Esophagus squamous epithelium (tissue), 5 donors: ENCODE results near the gene TMCO1. TPM values are rescaled to one million over a fixed set of nuclear protein-coding genes. Genes with fewer than 3 reads are reported as not detected.
"Not testable (repeated sequence)": the region's sequence is repeated elsewhere in the genome, so short reads cannot be mapped to it uniquely, and the experiment has no call there.

Experiments used
- DNase-seq: peaks from one replicate; lab custom pipeline; 2025; lab: John Stamatoyannopoulos, UW
- H3K27ac ChIP-seq, 4 donors: fragments of 200-600 bp; sonication (generic); one replicate each; pipeline ENCODE4 v1.5.1; 2016 to 2019; ENCODE audit warnings: mild to moderate bottlenecking in 1 of 4
- H3K27me3 ChIP-seq, 4 donors: fragments of 200-600 bp; sonication (generic); 1 replicate in 3 of 4; 2 replicates in 1 of 4; pipeline versions ENCODE4 v1.5.1 to v1.6.0; 2017 to 2021; ENCODE audit warnings: antibody characterized with exemption in 1 of 4
- H3K36me3 ChIP-seq, 3 donors: fragments of 200-600 bp; sonication (generic); one replicate each; pipeline ENCODE4 v1.5.1; 2016 to 2019
- H3K4me1 ChIP-seq, 3 donors: fragments of 200-600 bp; sonication (generic); one replicate each; pipeline ENCODE4 v1.5.1; 2017 to 2019
- H3K4me3 ChIP-seq, 4 donors: fragments of 200-600 bp; sonication (generic); 1 replicate in 3 of 4; 2 replicates in 1 of 4; pipeline ENCODE4 v1.5.1; 2016 to 2019; ENCODE audit warnings: mild to moderate bottlenecking in 2 of 4, moderate library complexity in 1 of 4
- H3K9me3 ChIP-seq, 3 donors: fragments of 200-600 bp; sonication (generic); one replicate each; pipeline ENCODE4 v1.5.1; 2016 to 2019
- CTCF ChIP-seq, 6 experiments: fragments of 450-650 bp in 4 of 6; fragments of 200-600 bp in 2 of 6; sonication (generic) in 2 of 6; IDR thresholded peaks; one replicate each; pipeline ENCODE4 v1.5.1; 2016 to 2019; ENCODE audit warnings: antibody characterized with exemption in 6 of 6, mild to moderate bottlenecking in 4 of 6, moderate library complexity in 4 of 6
- POLR2A ChIP-seq, 4 donors: fragments of 450-650 bp; IDR thresholded peaks; one replicate each; pipeline ENCODE4 v1.6.1; 2017; ENCODE audit warnings: antibody characterized with exemption in 4 of 4, mild to moderate bottlenecking in 4 of 4, moderate library complexity in 3 of 4
- WGBS, 2 donors: methylation state at CpG; one replicate each; pipeline ENCODE4 v1.1.5; 2018; 5-methylcytosine and 5-hydroxymethylcytosine counted together
- intact Hi-C: fragments of 100-400 bp; cut with DNase I; formaldehyde crosslinking; loops from one replicate; pipeline ENCODE4 v1.15.0; 2022
- total RNA-seq, 4 donors: library from RNA; depleted of rRNA; stranded (reverse); fragments of >200 nt; gene quantifications; one replicate each; pipeline ENCODE4 v1.1.0, GENCODE V29; 2016
- donor health status: DM: yes; HTN: yes; CAD: no.

Gene TMCO1
- total RNA-seq, 4 donors from 2014 or later = 41.4 to 79.1 (median 50.9) TPM

- intact Hi-C loops = no loop called here
Observed at GRCh38 chr1:165726169-165726568, 42.5 kb downstream of the TMCO1 start.

GRCh38 chr1:165717918-165718515, 50.7 kb downstream of the TMCO1 start:
- no peak for TF ChIP-seq POLR2A (IDR thresholded peaks at IDR 0.05)
- peak; percentile 32 to 76 (median 61) for TF ChIP-seq CTCF (IDR thresholded peaks at IDR 0.05)
- Histone ChIP-seq H3K27me3 (no peaks in the 10 kb centered on the region), H3K4me1 (no peaks in the 10 kb centered on the region), H3K27ac (no peak overlapping the region), H3K4me3 (no peak overlapping the region), H3K9me3 (no peaks in the 10 kb centered on the region), H3K36me3 (no peaks in the 10 kb centered on the region)
- 10 to 25% methylated on average over 4 of the region's 4 CpGs for WGBS, 2 donors
- DNase-seq = no peak
- intact Hi-C loops = loop anchor here (5.0 to 10.0 kb wide), 2 partner anchors 113 to 199 kb away; no protein-coding TSS in a partner anchor

More at GRCh38 chr1:165726169-165726568, 42.5 kb downstream of the TMCO1 start:
- Histone ChIP-seq H3K9me3 (no peaks in the 10 kb centered on the region), H3K27me3 (no peaks in the 10 kb centered on the region), H3K36me3 (peaks cover 0 to 54% (median 8%) of the 10 kb centered on the region in 3 donors), H3K4me1 (no peaks in the 10 kb centered on the region), H3K27ac (no peak overlapping the region), H3K4me3 (no peak overlapping the region)
- 88 to 100% methylated on average over 2 of the region's 2 CpGs for WGBS, 2 donors
- no peak for DNase-seq
- no peak for TF ChIP-seq CTCF (IDR thresholded peaks at IDR 0.05)
- no peak for TF ChIP-seq POLR2A (IDR thresholded peaks at IDR 0.05)

- not testable (repeated sequence) for H3K9me3 ChIP-seq, H3K36me3 ChIP-seq, H3K4me3 ChIP-seq, DNase-seq, H3K27ac ChIP-seq, H3K4me1 ChIP-seq, H3K27me3 ChIP-seq
- 88 to 94% methylated on average over 7 to 8 of the region's 8 CpGs for WGBS, 2 donors
- intact Hi-C loops = loop anchor here (5.0 to 10.0 kb wide), 2 partner anchors 112 to 201 kb away; no protein-coding TSS in a partner anchor
Observed at GRCh38 chr1:165716265-165717051, 52.2 kb downstream of the TMCO1 start.

GRCh38 chr1:165712764-165713163, 55.9 kb downstream of the TMCO1 start:
- Histone ChIP-seq H3K9me3 (no peaks in the 10 kb centered on the region), H3K4me1 (no peaks in the 10 kb centered on the region), H3K36me3 (no peaks in the 10 kb centered on the region), H3K27me3 (peaks cover 0 to 6% (median 0%) of the 10 kb centered on the region in 4 donors), H3K27ac (no peak overlapping the region), H3K4me3 (no peak overlapping the region)
- WGBS, 2 donors = 84 to 94% methylated on average over 5 of the region's 5 CpGs
- intact Hi-C loops = loop anchor here (10.0 kb wide), 1 partner anchor 108 kb away; no protein-coding TSS in a partner anchor
- no peak for DNase-seq
- TF ChIP-seq CTCF (IDR thresholded peaks at IDR 0.05) = no peak
- TF ChIP-seq POLR2A (IDR thresholded peaks at IDR 0.05) = no peak

- DNase-seq = no peak
- H3K27ac ChIP-seq = no peak overlapping the region
- no peak overlapping the region for H3K4me3 ChIP-seq
- intact Hi-C loops = no loop called here
- no peaks in the 10 kb centered on the region for H3K4me1 ChIP-seq
- WGBS, 2 donors = 70 to 86% methylated on average over 11 of the region's 11 CpGs
- no peaks in the 10 kb centered on the region for H3K9me3 ChIP-seq
- TF ChIP-seq POLR2A (IDR thresholded peaks at IDR 0.05) (no peak), CTCF (IDR thresholded peaks at IDR 0.05) (no peak)
- no peaks in the 10 kb centered on the region for H3K36me3 ChIP-seq
- peaks cover 0 to 10% (median 0%) of the 10 kb centered on the region in 4 donors for H3K27me3 ChIP-seq
Observed at GRCh38 chr1:165707984-165708706, 60.5 kb downstream of the TMCO1 start.
